ENCODE data around the gene XG. TPM values are rescaled to one million over a fixed set of nuclear protein-coding genes. Genes with fewer than 3 reads are reported as not detected.

The XG gene
- total and polyA plus RNA-seq, 2 of the 8 experiments (the other 6 are each of a cell fraction or from before 2014, with no cell fraction given): 0.33 to 0.78 TPM

DNA sequence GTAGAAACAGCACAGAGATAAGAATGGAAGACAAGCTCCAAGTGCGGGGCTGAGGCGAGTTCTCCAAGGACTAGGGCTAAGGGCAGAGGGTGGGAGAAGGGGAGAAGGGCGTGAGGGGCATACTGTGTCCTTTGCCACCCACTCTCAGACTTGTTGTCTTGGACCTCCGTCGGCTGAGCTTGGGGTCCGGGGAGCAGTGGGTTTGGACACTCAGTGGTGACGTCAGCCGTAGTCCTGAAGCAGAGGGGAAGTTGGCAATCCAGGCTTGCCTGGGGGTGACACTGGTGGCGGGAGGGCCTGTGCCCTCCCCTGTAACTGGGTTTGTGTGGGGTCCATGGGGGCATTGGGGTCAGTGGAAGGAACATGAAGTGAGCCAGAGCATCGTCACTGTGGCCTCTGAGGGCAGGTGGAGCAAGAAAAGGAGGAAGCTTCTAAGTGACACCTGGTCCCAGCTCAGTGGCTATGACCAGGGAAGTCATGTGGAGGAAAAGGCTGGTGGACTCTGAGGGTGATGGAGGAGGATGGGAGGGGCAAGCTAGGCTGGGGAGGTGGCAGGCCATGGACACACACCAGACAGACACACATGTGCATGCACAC lies 43.1 kb upstream of the XG start (continued):
- TF ChIP-seq, protein P1, sequence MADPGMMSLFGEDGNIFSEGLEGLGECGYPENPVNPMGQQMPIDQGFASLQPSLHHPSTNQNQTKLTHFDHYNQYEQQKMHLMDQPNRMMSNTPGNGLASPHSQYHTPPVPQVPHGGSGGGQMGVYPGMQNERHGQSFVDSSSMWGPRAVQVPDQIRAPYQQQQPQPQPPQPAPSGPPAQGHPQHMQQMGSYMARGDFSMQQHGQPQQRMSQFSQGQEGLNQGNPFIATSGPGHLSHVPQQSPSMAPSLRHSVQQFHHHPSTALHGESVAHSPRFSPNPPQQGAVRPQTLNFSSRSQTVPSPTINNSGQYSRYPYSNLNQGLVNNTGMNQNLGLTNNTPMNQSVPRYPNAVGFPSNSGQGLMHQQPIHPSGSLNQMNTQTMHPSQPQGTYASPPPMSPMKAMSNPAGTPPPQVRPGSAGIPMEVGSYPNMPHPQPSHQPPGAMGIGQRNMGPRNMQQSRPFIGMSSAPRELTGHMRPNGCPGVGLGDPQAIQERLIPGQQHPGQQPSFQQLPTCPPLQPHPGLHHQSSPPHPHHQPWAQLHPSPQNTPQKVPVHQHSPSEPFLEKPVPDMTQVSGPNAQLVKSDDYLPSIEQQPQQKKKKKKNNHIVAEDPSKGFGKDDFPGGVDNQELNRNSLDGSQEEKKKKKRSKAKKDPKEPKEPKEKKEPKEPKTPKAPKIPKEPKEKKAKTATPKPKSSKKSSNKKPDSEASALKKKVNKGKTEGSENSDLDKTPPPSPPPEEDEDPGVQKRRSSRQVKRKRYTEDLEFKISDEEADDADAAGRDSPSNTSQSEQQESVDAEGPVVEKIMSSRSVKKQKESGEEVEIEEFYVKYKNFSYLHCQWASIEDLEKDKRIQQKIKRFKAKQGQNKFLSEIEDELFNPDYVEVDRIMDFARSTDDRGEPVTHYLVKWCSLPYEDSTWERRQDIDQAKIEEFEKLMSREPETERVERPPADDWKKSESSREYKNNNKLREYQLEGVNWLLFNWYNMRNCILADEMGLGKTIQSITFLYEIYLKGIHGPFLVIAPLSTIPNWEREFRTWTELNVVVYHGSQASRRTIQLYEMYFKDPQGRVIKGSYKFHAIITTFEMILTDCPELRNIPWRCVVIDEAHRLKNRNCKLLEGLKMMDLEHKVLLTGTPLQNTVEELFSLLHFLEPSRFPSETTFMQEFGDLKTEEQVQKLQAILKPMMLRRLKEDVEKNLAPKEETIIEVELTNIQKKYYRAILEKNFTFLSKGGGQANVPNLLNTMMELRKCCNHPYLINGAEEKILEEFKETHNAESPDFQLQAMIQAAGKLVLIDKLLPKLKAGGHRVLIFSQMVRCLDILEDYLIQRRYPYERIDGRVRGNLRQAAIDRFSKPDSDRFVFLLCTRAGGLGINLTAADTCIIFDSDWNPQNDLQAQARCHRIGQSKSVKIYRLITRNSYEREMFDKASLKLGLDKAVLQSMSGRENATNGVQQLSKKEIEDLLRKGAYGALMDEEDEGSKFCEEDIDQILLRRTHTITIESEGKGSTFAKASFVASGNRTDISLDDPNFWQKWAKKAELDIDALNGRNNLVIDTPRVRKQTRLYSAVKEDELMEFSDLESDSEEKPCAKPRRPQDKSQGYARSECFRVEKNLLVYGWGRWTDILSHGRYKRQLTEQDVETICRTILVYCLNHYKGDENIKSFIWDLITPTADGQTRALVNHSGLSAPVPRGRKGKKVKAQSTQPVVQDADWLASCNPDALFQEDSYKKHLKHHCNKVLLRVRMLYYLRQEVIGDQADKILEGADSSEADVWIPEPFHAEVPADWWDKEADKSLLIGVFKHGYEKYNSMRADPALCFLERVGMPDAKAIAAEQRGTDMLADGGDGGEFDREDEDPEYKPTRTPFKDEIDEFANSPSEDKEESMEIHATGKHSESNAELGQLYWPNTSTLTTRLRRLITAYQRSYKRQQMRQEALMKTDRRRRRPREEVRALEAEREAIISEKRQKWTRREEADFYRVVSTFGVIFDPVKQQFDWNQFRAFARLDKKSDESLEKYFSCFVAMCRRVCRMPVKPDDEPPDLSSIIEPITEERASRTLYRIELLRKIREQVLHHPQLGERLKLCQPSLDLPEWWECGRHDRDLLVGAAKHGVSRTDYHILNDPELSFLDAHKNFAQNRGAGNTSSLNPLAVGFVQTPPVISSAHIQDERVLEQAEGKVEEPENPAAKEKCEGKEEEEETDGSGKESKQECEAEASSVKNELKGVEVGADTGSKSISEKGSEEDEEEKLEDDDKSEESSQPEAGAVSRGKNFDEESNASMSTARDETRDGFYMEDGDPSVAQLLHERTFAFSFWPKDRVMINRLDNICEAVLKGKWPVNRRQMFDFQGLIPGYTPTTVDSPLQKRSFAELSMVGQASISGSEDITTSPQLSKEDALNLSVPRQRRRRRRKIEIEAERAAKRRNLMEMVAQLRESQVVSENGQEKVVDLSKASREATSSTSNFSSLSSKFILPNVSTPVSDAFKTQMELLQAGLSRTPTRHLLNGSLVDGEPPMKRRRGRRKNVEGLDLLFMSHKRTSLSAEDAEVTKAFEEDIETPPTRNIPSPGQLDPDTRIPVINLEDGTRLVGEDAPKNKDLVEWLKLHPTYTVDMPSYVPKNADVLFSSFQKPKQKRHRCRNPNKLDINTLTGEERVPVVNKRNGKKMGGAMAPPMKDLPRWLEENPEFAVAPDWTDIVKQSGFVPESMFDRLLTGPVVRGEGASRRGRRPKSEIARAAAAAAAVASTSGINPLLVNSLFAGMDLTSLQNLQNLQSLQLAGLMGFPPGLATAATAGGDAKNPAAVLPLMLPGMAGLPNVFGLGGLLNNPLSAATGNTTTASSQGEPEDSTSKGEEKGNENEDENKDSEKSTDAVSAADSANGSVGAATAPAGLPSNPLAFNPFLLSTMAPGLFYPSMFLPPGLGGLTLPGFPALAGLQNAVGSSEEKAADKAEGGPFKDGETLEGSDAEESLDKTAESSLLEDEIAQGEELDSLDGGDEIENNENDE (IDR thresholded peaks at IDR 0.05; ENCODE audit: insufficient replicate concordance, low read length): no peak
- TF ChIP-seq SRF (IDR thresholded peaks at IDR 0.05; ENCODE audit: low read depth, low read length): no peak
- TF ChIP-seq EP300 (IDR thresholded peaks at IDR 0.05; ENCODE audit: borderline replicate concordance in 1 of 2, low read depth in 2 of 2, low read length in 2 of 2): no peak
- no peak for TF ChIP-seq TBP (IDR thresholded peaks at IDR 0.05; ENCODE audit: low read depth, low read length)
- no peak for TF ChIP-seq PHF8 (conservative IDR thresholded peaks at IDR 0.05; ENCODE audit: low read depth, low read length)
- no peak for TF ChIP-seq SAP30 (IDR thresholded peaks at IDR 0.05; ENCODE audit: insufficient read depth, insufficient replicate concordance, low read length)
- TF ChIP-seq, protein P2, sequence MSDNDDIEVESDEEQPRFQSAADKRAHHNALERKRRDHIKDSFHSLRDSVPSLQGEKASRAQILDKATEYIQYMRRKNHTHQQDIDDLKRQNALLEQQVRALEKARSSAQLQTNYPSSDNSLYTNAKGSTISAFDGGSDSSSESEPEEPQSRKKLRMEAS (IDR thresholded peaks at IDR 0.05): no peak
- TF ChIP-seq TCF12 (IDR thresholded peaks at IDR 0.05; ENCODE audit: low read depth, low read length): no peak
- TF ChIP-seq RFX5 (IDR thresholded peaks at IDR 0.05; ENCODE audit: borderline replicate concordance, low read depth, low read length): no peak
- TF ChIP-seq POU5F1 (IDR thresholded peaks at IDR 0.05; ENCODE audit: low read depth, low read length): no peak
- TF ChIP-seq CEBPB (IDR thresholded peaks at IDR 0.05; ENCODE audit: low read depth, low read length): no peak
